Stomach (tissue), 4 donors: ENCODE measurements around the gene DPYD.

Source experiments
- POLR2A ChIP-seq, 4 donors: fragments of 450-650 bp; IDR thresholded peaks; one replicate each; pipeline ENCODE4 v1.6.1; 2016; ENCODE audit warnings: antibody characterized with exemption in 4 of 4, control low read depth in 2 of 4, mild to moderate bottlenecking in 1 of 4, moderate library complexity in 1 of 4
- POLR2AphosphoS5 ChIP-seq, 3 donors: sonication (generic); formaldehyde crosslinking; IDR thresholded peaks; one replicate each; pipeline ENCODE4 v1.6.1; 2016; ENCODE audit warnings: antibody characterized with exemption in 3 of 3

- TF ChIP-seq POLR2A (IDR thresholded peaks at IDR 0.05): no peak
- no peak for TF ChIP-seq POLR2AphosphoS5 (IDR thresholded peaks at IDR 0.05)
Observed at GRCh38 chr1:97464305-97464704, 456.5 kb downstream of the DPYD start.
